ENCODE results near the gene CDC42SE2.
"Not testable (repeated sequence)": the region's sequence is repeated elsewhere in the genome, so short reads cannot be mapped to it uniquely, and the experiment has no call there.

The CDC42SE2 gene

GRCh38 chr5:131323378-131323777 is 59.5 kb downstream of the CDC42SE2 start:
- peak; percentile 35 for DNase-seq (ENCODE audit: low read depth)
- TF ChIP-seq, protein P1, sequence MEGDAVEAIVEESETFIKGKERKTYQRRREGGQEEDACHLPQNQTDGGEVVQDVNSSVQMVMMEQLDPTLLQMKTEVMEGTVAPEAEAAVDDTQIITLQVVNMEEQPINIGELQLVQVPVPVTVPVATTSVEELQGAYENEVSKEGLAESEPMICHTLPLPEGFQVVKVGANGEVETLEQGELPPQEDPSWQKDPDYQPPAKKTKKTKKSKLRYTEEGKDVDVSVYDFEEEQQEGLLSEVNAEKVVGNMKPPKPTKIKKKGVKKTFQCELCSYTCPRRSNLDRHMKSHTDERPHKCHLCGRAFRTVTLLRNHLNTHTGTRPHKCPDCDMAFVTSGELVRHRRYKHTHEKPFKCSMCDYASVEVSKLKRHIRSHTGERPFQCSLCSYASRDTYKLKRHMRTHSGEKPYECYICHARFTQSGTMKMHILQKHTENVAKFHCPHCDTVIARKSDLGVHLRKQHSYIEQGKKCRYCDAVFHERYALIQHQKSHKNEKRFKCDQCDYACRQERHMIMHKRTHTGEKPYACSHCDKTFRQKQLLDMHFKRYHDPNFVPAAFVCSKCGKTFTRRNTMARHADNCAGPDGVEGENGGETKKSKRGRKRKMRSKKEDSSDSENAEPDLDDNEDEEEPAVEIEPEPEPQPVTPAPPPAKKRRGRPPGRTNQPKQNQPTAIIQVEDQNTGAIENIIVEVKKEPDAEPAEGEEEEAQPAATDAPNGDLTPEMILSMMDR (IDR thresholded peaks at IDR 0.05; ENCODE audit: insufficient read depth, low read depth, low read length, missing control alignments): no peak
- H3K4me3 ChIP-seq (ENCODE audit: low read length): no peak overlapping the region

GRCh38 chr5:131324303-131324702 is 60.5 kb downstream of the CDC42SE2 start:
- no peak for DNase-seq (ENCODE audit: low read depth)
- H3K4me3 ChIP-seq (ENCODE audit: low read length): no peak overlapping the region
- TF ChIP-seq, protein P1 (IDR thresholded peaks at IDR 0.05; ENCODE audit: insufficient read depth, low read depth, low read length, missing control alignments): no peak

DNA sequence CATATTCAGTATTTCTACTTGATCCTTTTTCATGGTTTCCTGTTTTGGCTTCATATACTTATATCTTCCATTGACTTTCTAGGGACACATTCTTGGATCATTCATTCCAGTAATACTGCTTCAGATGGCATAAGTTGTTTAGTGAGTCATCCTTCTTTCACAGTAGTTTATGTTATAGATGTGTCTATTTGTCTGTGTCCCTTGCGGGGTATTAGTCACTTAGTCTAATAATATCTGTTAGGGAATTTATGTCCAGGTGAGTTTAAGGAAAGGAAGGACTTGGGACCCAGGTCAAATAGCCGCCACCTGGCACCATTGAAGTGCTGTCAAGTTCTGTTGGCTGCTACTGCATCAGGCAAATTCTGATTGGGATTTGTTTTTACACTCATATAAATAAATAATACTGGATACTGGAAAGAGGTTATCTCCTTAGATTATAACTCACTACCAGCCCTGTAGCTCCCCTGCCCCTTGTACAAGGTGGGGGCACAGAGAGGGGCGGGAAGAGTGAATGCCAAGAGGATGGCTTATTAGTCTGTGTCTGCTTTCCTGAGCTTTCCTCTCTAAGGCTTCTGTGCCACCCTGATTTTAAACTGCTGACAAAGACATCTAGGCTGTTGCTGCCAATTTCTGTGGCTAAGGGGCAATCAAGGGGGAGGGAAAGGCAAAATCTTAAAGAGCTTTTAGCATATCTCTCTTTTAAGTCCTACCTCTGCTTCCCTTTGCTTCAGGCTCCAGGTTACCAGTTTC is 64.9 kb downstream of the CDC42SE2 start:
- H3K4me3 ChIP-seq (ENCODE audit: low read length): no peak overlapping the region
- TF ChIP-seq, protein P1 (IDR thresholded peaks at IDR 0.05; ENCODE audit: insufficient read depth, low read depth, low read length, missing control alignments): no peak
- DNase-seq (ENCODE audit: low read depth): peak; percentile 81

DNA sequence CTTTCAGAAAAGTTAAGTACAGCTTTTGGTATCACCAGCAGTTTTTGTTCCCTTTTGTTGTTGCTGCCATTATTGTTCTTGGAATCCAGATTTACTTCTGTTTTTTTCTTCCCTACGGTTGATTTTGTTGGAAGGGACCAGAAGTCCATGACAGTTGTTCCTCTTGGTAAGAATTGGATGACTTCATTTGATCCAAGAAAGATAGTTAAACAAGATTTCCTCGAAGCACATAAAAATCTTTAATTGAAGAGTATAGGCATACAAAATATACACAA is 65.4 kb downstream of the CDC42SE2 start:
- no peak for DNase-seq (ENCODE audit: low read depth)
- H3K4me3 ChIP-seq (ENCODE audit: low read length): no peak overlapping the region
- TF ChIP-seq, protein P1 (IDR thresholded peaks at IDR 0.05; ENCODE audit: insufficient read depth, low read depth, low read length, missing control alignments): no peak

GRCh38 chr5:131330031-131330430 is 66.2 kb downstream of the CDC42SE2 start:
- H3K4me3 ChIP-seq (ENCODE audit: low read length): no peak overlapping the region
- TF ChIP-seq, protein P1 (IDR thresholded peaks at IDR 0.05; ENCODE audit: insufficient read depth, low read depth, low read length, missing control alignments): no peak
- DNase-seq (ENCODE audit: low read depth): no peak

GRCh38 chr5:131335756-131336155 is 71.9 kb downstream of the CDC42SE2 start:
- DNase-seq (ENCODE audit: low read depth); H3K4me3 ChIP-seq (ENCODE audit: low read length): not testable (repeated sequence)

- not testable (repeated sequence) for H3K4me3 ChIP-seq (ENCODE audit: low read length); DNase-seq (ENCODE audit: low read depth)
Observed at GRCh38 chr5:131336801-131337200, 72.9 kb downstream of the CDC42SE2 start.

GRCh38 chr5:131337240-131338050 is 73.6 kb downstream of the CDC42SE2 start:
- H3K4me3 ChIP-seq (ENCODE audit: low read length): not testable (repeated sequence)

More at GRCh38 chr5:131337240-131338050, 73.6 kb downstream of the CDC42SE2 start:
- not testable (repeated sequence) for DNase-seq (ENCODE audit: low read depth)
